ENCODE data around the gene CACNA2D2.

The CACNA2D2 gene

DNA sequence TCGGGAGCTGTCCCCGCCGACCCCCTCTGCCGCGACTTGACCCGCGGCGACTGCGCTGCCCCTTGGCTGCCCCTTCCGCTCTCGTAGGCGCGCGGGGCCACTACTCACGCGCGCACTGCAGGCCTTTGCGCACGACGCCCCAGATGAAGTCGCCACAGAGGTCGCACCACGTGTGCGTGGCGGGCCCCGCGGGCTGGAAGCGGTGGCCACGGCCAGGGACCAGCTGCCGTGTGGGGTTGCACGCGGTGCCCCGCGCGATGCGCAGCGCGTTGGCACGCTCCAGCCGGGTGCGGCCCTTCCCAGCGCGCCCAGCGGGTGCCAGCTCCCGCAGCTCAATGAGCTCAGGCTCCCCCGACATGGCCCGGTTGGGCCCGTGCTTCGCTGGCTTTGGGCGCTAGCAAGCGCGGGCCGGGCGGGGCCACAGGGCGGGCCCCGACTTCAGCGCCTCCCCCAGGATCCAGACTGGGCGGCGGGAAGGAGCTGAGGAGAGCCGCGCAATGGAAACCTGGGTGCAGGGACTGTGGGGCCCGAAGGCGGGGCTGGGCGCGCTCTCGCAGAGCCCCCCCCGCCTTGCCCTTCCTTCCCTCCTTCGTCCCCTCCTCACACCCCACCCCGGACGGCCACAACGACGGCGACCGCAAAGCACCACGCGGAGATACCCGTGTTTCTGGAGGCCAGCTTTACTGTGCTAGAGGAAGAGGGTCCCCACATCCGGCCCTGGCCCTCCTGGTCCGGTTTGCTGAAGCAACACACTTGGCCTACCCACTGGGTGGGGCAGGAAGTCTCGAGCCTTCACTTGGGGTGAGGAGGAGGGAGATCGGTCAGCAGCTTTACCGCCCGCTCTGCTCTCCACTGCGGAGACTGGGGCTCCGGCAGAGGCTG is 162.7 kb downstream of the CACNA2D2 start, which contains the start of gene RASSF1:
RASSF1 (minus strand) TSS at position 389 of the 882 bp plus-strand sequence; CDS start at position 358, 31 bp downstream.
- FAIRE-seq: no peak

DNA sequence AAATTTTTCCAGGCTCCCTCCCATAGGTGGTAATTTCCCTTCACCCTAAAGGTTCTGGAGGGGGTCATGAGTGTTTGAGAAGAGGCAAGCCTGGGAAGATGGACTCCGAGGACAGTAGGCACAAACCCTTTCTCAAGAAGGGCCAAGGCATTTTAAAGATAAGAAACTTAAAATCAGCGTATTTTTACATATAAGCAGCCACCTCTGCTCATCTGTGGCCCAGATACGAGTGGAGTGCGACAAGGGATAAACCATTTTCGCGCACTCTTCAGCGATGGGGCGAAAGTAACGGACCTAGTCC is 163.3 kb downstream of the CACNA2D2 start:
- FAIRE-seq: no peak

DNA sequence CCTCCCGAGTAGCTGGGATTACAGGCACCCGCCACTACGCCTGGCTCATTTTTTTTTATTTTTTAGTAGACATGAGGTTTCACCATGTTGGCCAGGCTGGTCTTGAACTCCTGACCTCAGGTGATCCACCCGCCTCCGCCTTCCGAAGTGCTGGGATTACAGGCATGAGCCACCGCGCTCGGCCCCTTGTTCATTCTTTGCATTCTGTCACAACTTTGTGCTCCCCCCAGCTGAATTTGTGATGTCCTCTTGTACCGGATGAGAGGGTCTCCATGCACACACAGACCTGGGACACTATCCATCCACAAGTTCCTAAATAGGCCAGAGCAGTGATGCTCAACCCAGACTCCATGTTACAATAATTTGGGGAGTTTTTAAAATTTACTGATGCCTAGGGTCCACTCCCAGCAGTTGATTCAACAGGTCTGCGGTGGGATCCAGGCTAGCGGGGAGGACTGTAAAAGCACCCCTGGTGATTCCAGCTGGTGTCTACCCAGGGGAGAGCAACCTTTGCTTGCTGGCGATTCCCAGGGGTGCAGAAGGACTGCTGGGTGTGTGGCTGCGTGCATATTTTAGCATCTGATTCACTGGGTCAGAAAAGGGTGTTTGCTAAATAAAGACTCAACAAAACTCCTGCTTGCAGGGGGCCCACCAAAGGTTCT is 163.8 kb downstream of the CACNA2D2 start:
- no peak for FAIRE-seq

DNA sequence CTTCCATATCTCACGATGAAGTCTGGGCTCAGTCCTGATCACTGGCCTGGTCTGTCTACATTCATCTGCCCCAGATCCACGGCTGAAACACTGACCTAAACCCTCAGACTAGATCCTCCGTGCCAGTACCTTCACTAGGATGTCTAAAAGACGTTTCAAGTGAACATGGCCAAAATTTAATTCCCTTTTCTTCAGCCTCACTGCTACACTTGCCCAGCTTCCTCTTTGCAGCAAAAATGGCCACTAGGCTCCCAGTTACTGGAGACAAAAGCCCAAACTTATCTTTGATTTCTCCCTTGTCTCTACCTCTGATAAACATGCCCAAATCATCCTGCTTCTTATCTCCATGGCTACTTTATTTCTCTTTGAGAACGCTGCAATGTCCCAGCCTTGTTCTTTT is 164.5 kb downstream of the CACNA2D2 start:
- no peak for FAIRE-seq

DNA sequence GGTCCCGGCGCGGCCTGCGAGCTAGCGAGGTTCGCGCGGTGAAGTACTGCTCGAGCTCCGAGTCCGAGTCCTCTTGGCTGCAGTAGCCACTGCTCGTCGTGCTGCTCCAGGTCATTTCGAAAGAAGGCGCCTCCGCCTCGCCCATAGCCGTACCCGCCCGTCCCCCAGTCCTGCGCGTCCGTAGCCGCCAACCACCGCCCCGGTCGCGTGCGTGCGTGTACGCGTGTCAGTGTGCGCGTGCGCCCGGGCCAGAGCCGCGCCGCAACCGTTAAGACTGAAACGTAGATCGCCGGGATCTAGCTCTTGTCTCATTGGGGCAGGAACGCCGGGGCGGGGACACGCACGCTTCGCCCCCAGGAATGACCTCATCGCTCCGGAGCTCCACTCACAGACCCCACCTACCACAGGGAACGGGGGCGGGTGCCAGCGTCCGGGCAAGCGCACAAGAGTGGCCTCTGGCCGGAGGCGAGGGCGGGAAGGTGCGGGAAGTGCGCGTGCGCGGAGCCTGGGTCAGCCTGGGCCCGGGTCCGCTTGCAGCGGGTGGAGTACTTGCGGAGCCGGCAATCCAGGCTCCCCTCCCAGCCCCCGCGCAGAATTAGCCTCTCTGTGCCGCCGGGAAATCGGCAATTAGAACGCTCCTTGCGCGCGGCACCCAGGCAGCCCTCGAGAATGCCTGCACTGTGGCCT is 166.1 kb downstream of the CACNA2D2 start:
- FAIRE-seq: no peak

DNA sequence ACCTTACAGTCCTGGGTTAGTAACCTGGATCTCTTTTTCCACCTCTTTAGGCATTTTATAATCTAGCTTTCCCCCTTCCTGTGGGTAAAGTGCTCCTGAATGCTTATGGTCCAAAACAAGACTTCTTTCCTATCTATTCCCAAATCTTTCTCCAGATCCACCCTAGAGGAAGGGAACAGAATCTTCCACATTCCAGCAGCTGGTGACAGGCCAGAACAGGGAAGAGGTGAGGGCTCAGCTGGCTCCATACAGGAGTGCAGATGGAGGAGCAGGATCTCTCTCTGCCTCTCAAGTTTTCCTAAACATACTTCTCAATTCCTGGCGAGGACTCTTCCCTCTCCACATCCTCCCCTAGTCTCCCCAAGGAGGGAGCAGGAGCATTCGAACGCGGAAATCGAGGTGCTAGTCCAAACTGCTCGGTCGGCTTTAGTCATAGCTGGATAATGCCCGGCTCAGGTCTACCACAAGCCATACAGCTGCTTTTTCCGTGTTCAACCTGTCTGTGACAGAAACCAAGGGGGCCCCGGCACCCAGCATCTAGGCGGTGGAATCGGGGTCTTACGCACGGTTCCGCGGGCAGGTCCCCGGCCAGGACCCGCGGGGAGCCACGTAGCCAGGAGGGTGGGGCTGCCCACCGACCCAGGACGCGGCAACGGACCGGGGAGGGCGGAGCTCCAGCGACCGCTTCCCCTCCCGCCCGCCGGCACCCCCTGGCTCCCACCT is 166.8 kb downstream of the CACNA2D2 start:
- no peak for FAIRE-seq

DNA sequence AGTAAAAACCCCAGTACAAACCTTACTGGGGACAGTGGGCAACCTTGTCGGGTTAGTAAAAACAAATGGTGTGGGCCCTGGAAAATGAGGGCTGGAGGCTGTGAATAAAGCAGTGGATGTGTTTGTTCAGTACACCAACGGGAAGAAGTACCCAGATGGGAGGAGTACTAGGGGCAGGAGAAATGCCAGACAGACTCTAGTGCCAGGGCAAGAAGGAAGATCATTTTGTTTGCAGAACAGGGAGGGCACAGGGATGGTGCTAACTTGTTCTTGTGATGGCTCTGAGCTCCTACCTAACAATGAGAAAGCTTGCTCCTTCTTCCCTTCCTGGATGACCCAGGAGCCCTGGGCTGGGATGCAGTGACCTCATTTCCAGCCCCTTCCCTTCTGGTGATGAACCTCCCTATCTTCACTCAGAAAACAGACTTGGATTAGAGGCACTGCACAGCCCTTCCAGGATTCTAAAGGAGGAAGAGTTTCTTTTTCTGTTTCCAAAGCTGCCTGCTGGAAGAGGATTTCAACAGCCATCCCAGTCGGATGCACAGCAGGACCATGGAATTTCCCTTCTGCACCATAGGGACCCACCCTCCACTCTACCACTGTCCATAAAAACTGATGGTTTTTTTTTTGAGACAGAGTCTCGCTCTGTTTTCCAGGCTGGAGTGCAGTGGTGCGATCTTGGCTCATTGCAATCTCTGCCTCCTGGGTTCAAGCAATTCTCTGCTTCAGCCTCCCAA is 168.9 kb downstream of the CACNA2D2 start:
- FAIRE-seq: no peak

DNA sequence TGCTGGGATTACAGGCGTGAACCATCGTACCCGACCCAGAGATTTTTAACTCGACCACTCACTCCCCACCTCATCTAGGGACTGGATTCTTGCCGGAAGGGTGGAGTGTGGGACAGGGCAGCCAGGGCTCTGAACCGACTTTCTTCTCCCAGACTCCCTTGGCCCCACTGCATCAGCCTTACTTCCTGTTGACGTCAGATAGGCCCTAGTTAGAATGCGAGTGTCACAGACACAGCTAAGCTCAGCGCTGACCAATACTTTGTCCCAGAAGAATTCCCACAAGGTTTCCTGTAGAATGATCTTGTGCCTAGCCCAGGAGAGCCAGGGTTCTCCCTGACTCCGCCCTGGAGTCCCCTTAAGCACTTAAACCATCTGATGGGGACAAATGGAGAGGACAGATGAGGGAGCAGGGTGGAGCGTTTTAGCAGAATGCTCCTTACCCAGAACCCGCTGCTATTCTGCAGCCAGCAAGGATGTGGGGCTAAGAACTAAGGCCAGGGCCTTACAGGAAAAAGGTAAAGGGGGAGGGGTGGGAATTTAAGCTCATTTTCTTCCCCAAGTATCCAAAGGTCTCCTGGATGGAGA is 169.6 kb downstream of the CACNA2D2 start:
- no peak for FAIRE-seq

DNA sequence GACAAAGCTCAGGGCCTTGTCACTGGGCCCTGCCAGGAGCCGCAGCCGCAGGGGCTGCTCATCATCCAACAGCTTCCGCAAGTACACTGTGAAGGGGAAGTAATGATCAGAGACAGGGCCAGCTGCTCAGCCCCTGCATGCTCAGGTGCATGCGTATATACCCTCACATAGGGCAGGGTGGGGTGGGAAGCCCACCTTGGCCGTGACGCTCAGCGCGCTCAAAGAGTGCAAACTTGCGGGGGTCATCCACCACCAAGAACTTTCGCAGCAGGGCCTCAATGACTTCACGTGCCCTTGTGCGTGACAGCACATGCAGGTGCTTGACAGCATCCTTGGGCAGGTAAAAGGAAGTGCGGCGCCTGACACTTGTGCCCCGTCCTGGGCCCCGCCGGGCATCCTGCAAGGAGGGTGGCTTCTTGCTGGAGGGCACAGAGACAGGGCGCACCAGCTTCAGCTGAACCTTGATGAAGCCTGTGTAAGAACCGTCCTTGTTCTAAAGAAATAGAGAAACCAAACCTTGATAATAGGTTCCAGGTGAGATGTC is 172.0 kb downstream of the CACNA2D2 start:
- no peak for FAIRE-seq

DNA sequence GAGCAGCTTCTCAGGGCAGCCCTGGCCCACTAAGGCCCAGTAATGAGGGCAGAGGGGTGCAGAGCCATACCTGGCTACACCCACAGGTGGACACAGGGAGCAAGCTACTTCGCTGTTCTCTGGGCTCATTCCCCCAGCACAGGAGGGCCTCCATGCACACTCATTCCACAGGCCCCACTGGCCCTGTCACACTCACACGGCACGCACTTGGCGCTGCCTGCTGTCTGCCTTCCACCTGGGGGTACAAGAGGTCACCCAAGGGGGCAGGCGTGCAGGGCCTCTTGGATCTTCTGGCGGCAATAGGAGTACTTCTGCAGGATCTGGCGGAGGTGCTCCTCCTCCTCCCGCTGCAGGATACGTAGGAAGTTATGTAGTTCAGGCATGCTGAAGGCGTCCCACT is 173.1 kb downstream of the CACNA2D2 start:
- FAIRE-seq: no peak

DNA sequence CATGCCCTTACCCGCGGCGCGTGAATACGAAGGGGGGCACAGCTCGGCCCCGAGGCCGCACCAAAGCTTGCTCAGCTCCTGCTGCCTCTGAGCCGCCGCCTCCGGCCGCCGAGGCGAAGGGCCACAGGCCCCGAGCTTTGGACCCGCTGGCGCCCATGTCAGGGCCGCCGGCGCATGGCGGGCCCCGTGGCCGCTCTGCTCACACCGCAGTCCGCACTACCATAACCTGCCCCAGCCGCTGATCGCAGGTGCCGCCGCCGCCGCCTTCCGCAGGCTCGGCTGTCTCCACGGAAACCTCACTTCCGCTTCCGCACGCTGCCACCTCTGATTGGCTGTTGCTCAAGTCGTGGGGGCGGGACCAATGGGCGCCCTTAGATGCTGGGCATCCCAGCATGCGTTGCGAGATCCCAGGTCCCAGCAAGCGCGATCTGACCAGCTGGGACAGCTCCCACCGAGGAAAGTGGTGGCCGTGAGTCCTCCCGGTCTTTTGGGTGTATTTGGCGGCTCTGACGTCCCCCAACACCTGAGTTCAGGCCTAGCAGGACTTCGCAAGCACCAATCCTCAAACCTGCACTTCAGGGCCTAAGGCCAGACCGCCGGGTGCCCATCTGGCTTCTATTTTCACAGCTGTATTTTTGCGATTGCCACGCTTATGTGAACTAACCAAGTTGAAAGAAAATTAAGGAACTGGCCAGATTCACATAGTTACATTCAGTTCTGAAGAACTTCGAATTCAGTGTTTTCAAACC is 175.3 kb downstream of the CACNA2D2 start, which contains the start of gene TUSC2:
TUSC2 (minus strand) TSS at position 281 of the 749 bp plus-strand sequence; CDS start at position 157, 124 bp downstream.
- no peak for FAIRE-seq

DNA sequence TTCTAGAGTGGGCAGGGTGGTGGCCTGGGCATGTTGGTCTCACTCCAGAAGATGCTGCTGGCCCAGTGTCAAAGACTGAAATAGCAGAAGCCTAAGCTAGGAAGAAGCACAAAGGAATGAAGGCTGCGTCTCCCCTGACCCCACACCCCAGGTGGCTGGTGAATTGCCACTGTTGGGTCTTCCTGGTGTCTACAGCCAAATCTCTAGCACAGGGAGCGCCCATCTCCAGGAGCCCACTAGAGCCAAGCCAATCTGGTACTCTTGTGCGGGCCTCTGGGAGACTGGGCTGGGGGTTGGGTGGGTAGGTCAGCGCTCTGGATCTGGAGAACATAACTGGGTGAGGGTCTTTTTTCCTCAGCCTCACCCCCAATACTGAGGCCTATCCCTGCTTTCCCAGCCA is 176.3 kb downstream of the CACNA2D2 start:
- FAIRE-seq: no peak

DNA sequence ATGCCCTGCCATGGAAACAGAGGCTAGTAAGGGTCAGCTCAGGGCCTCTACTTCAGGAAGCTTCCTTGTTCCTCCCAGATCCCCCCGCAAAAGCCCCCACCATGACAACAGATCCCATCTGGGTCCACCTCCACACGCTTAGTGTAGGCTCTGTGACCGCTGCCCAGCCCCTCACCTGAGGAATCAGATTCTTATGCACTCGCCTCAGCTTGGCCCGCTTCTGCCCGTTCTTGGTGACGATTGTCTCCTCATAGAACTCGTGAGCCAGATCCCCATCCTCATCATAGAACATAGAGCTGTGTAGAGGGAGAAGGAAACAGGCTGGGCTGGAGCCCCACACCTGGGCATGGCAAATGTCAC is 177.3 kb downstream of the CACNA2D2 start:
- FAIRE-seq: no peak

DNA sequence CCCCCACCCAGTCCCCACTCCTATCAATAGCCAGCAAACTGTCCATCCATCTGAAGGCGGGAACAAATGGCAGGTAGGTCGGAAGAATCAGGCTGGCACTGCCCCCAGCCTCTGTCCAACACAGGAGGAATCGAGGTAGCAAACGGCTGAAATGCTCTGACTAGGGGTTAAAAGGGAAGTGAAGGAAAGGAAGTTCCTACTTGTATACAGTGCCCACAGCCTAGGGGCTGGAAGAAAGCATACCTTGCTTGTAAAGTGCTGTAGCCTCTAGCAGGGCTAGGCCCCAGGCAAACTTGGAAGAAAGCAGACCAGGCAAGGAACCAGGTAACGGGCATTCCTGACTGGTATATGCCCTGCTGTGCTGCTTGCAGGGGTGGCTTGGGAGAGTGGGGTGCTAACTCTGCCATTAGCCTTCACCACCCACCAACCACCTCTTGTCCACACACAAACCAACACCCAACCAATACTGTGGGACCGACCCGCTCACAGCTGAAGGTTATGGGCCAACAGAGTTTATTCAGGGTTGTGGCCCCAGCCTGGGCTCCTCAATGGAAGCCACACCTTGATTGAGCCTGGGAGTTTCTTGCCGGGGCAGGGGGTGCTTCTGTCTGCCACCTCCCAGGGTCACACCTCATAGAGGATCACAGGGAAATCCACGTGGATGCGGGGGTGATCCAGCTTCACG is 177.8 kb downstream of the CACNA2D2 start:
- FAIRE-seq: no peak

DNA sequence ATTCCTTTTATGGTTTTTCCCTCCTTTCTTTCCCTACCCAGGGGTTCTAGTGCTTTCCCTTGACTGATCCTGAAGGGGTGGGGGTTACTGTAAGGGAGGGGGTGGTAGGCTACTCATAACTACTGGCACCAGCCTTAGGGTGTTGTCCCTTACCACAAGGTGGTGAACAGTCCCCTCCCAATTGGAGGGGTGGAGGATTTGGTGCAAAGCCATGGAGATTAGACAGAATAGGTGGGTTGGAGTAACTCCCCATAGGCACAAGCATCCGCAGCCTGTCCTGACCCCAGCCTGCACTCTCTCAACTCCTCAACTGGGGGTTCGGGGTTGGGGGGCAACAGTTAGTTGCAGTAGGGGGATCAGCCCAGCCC is 178.3 kb downstream of the CACNA2D2 start:
- no peak for FAIRE-seq

DNA sequence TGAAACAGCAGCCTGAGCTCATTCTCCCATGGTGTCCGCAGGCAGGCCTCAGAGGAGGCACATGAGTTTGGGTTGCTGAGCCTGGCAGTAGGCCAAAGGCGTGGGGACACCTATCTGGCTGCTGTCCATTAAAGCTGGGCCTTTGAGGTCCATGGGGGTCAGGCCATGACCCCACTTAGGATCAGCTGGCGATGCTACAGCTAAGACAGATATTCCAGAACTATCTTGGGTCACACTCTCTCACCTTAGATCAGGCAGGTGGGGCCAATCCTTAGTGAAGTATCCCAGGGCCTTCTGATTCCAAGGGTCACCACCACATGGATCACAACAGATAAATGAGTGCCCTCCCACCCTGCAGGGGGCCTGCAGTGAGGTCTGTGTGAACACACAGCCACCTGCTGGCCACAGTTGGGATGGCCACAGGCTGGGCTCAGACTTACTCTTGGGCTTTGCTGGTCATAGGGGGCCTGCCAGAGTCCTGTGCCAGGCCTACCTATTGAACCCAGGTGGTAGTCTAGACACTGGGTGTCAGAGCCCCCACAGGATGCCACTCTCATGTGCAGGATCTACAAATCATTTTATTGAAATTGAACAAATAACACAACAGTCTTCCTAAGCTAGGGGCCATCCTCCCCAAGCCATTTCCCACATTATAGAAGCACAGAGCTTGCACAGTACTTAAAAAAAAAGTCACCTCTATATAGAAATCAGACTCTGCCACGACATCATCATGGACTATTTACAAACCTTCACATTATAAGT is 178.9 kb downstream of the CACNA2D2 start:
- FAIRE-seq: no peak

DNA sequence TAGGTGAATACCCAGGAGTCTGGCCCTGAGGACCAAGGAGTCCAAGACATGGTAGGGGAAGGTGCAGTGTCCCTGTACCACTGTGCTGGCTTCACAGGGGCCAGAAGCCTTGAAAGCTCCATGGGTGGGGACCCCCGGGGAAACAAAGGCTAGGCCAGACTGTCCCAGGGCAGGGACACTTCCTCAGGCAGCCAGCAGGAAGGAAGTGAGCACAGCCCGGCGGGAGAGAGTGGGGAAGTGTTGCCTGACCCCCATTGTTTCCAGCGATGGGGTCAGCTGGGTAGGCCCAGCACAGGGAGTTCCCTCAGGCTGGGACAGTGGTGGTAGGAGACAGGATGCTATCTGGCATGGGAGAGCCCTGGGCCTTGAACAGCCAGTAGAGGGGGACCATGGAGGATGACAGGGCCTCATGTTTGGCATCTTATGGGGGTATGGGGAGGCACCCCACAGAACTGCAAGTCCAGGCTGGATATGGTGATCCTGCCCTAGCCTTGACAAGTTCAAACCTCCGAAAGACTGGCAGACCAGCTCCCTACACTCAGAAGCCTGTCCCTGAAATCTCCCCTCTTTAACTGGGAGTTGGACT is 179.7 kb downstream of the CACNA2D2 start:
- FAIRE-seq: no peak

DNA sequence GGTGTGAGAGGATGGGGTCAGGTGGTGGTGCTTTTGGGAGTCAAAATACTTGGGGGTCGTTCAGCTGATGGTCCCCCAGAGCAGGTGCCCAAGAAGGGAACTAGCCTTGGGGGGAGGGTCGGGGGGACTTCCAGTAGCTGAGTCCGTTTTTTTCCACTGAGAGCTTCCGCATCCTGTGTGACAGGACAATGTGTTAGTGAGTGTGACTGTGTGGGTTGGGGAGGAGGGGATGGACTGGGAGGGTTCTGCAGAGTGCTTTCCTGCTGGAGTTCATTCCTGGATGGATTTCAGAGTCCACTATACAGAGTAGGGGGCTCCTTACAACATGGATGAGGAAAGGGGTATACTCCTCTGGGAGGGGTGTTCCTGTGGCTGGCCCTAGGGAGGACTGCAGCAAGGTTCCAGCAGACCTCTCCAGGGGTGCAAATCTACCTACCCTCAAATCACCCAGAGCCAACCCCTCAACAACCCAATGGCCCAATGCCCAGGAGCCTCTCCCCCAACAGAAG is 180.3 kb downstream of the CACNA2D2 start:
- no peak for FAIRE-seq

Data from colon (tissue), 2 donors.